HG03571 (cell line): ENCODE measurements around the gene LRG1.

Experiments used
- ATAC-seq: cut with Tn5 transposase; IDR thresholded peaks from one replicate; pipeline ENCODE4 v1.9.1; 2021; ENCODE audit not compliant: unreplicated experiment

LRG1 gene

GRCh38 chr19:4539693-4540581, at the start of gene LRG1:
TSS of gene LRG1 (minus strand) at chr19:4540036. CDS start at chr19:4540013, 23 bp downstream.
- no peak for ATAC-seq

- ATAC-seq: no peak
These were observed 48.5 kb upstream of the LRG1 start for GRCh38 chr19:4588291-4588761.

- no peak for ATAC-seq
These were observed 47.7 kb upstream of the LRG1 start for GRCh38 chr19:4587527-4587926.

GRCh38 chr19:4586691-4587090, 46.9 kb upstream of the LRG1 start:
- ATAC-seq: no peak

- no peak for ATAC-seq
These were observed 46.4 kb upstream of the LRG1 start for GRCh38 chr19:4586245-4586644.

GRCh38 chr19:4585556-4585955, 45.7 kb upstream of the LRG1 start:
- no peak for ATAC-seq

GRCh38 chr19:4584670-4585460, 45.0 kb upstream of the LRG1 start:
- no peak for ATAC-seq

GRCh38 chr19:4583961-4584669, 44.3 kb upstream of the LRG1 start:
- no peak for ATAC-seq

- ATAC-seq: no peak
These were observed 43.4 kb upstream of the LRG1 start for GRCh38 chr19:4582980-4583842.

GRCh38 chr19:4581666-4582553, 42.1 kb upstream of the LRG1 start:
- no peak for ATAC-seq

- no peak for ATAC-seq
These were observed 41.3 kb upstream of the LRG1 start for GRCh38 chr19:4580961-4581665.

GRCh38 chr19:4580021-4580901, 40.4 kb upstream of the LRG1 start:
- ATAC-seq: no peak

GRCh38 chr19:4579389-4579788, 39.6 kb upstream of the LRG1 start:
- no peak for ATAC-seq

GRCh38 chr19:4578552-4579248, 38.9 kb upstream of the LRG1 start:
- ATAC-seq: no peak

GRCh38 chr19:4577020-4577782, 37.4 kb upstream of the LRG1 start:
- no peak for ATAC-seq
